ENCODE data around the gene SMYD2.

- no peak for TF ChIP-seq CTCF (IDR thresholded peaks at IDR 0.05; ENCODE audit: borderline replicate concordance, extremely low read depth, low read length, poor library complexity, severe bottlenecking)
- no peak for TF ChIP-seq EZH2 (IDR thresholded peaks at IDR 0.05; ENCODE audit: borderline replicate concordance, low read depth, low read length, severe bottlenecking)
Observed at GRCh38 chr1:214378492-214378891, 97.5 kb downstream of the SMYD2 start.

All from DND-41 (cell line).